Activated naive CD4-positive, alpha-beta T cell treated with anti-CD3 and anti-CD28 coated beads, Interleukin-2, amount 50 U/mL, for 72 hours (primary cell): Measurements from ENCODE around the gene ZNF865. TPM values are rescaled to one million over a fixed set of nuclear protein-coding genes. Genes with fewer than 3 reads are reported as not detected.
"Not testable (repeated sequence)": the region's sequence is repeated elsewhere in the genome, so short reads cannot be mapped to it uniquely, and the experiment has no call there.

Source experiments
- ATAC-seq, 2 donors: fragments of 150-1000 bp; cut with Tn5 transposase; 2 replicates each; pipeline ENCODE4 v1.10.0; 2021; ENCODE audit warnings: mild to moderate bottlenecking in 2 of 2, moderate library complexity in 2 of 2
- DNase-seq, 2 donors: peaks; one replicate each; pipeline ENCODE4 v3.0.0; 2021 to 2022; ENCODE audit warnings: low spot score in 2 of 2
- H3K27ac Mint-ChIP-seq, 2 donors: one replicate each; pipeline ENCODE4 v1.8.0; 2022; ENCODE audit warnings: mild to moderate bottlenecking in 2 of 2, mixed read lengths in 2 of 2
- H3K36me3 Mint-ChIP-seq, 2 donors: one replicate each; pipeline ENCODE4 v1.8.0; 2022; ENCODE audit warnings: mixed read lengths in 2 of 2
- H3K9me3 Mint-ChIP-seq, 2 donors: one replicate each; pipeline ENCODE4 v1.8.0; 2022; ENCODE audit warnings: mixed read lengths in 2 of 2
- total RNA-seq, 2 donors: library from RNA; stranded (reverse); gene quantifications; one replicate each; pipeline ENCODE4 v1.2.3, GENCODE V29; 2022

Gene ZNF865
- total RNA-seq: 10 to 100 TPM; 13.7 to 15.5 TPM

DNA sequence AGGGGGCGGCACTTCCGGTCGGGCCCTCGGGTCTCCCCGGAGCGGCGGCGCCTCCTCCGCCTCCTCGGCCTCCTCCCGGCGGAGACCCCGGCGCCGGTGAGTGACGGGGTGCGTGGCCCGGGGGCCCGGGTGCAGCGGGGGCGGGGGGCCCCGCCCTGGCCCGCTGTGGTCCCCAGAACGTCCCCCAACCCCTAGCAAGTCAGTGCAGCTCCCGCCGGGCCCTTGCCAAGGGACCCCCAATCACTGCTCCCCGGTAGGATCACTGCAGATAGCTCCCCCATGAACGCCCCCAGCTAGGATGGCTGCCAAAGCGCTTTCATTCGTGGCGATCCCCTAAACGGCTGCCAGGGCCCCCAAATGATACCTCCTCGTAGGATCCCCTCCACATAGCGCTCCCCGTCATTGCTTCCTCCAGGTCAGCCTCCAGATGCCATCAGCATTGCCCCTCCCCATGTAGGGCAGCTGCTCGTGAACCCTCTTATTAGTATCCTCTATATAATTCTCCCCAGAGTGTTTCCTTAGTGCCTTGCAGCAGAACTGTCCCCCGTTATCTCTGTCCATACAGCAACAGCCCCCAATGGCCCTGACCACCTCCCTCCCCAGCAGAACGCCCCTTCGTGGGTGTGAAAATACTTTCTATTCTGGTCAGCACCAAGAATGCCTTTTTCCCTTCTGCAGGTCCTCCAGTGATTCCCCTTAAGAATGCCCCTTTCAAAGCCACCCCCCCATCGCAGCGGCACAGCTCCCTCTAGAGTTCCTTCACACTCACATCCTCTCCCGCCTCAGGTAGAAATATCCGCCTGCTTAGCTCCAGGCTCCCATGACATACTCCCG lies at the start of gene ZNF865:
TSS of gene ZNF865 (plus strand) at position 11 of the 834 bp plus-strand sequence. CDS start 7,972 bp downstream, outside the sequence.
- ATAC-seq: peak; percentile 29 to 57
- Mint-ChIP-seq H3K27ac (peak within 1 kb of the TSS; percentile 90 to 96), H3K9me3 (no peaks in the 10 kb centered on the region), H3K36me3 (peaks cover 22 to 27% of the 10 kb centered on the region in 2 donors)
- peak; percentile 57 to 76 for DNase-seq

DNA sequence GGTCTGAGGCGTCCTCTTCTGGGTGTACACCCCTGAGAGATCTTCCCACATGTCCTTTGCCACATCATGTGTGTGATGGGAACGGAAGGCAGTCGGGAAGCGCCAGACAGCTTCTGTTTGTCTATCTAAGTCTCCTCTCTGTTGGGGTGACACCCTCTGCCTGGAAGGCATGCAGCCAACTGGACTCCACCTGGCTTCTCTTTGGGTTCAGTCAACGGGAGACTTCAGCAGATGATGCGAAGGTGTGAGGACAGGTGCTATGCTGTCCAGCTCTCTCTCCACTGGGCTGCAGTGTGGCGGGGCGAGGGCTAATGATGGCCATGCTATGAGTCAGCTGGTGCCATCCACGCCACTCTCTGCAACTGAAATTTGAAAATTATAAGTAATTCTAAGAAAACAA lies 45.8 kb upstream of the ZNF865 start:
- no peak overlapping the region for H3K27ac Mint-ChIP-seq
- no peaks in the 10 kb centered on the region for H3K36me3 Mint-ChIP-seq
- H3K9me3 Mint-ChIP-seq: no peaks in the 10 kb centered on the region
- DNase-seq (no peak), ATAC-seq (no peak)

DNA sequence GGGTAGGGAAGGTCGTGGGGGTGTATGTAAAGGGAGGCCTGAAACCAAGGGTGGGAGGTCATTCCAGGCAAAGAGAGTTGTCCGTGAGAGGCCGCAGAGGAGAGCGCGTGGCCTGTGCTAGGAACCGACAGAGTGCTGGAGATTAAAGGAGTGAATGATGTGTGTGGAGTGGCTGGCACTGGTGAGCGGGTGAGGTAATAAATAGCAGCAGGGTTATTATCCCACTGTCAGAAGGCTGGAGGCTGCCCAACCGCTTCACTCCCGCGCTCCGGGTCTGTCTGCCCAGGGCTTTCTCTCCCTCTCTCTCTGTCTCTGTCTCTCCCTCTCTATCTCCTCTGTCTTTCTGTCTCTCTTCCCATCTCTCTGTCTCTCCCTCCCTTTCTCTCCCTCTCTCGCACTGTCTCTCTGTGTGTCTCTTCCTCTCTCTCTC lies 42.2 kb upstream of the ZNF865 start:
- Mint-ChIP-seq H3K27ac (no peak overlapping the region), H3K9me3 (no peaks in the 10 kb centered on the region), H3K36me3 (no peaks in the 10 kb centered on the region)
- ATAC-seq (no peak), DNase-seq (no peak)

DNA sequence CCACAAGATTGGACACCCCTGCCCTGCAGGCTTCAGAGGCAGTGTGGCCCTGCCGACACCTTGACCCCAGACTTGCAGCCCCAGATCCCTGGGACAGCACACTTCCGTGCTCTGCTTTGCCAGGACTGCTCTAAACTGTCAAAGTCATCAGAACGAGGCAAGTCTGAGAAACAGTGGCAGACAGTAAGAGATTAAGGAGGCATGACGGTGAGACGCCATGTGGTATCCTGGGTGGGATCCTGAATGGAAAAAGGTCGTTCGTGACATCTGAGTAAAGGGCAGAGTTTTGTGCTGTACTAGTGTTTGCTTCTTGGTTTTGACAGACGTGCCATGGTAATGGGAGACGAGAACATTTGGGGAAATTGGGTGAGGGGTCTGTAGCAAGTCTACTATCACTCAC lies 38.6 kb upstream of the ZNF865 start:
- no peaks in the 10 kb centered on the region for H3K9me3 Mint-ChIP-seq
- ATAC-seq (no peak), DNase-seq (no peak)
- H3K36me3 Mint-ChIP-seq: no peaks in the 10 kb centered on the region
- H3K27ac Mint-ChIP-seq: no peak overlapping the region

DNA sequence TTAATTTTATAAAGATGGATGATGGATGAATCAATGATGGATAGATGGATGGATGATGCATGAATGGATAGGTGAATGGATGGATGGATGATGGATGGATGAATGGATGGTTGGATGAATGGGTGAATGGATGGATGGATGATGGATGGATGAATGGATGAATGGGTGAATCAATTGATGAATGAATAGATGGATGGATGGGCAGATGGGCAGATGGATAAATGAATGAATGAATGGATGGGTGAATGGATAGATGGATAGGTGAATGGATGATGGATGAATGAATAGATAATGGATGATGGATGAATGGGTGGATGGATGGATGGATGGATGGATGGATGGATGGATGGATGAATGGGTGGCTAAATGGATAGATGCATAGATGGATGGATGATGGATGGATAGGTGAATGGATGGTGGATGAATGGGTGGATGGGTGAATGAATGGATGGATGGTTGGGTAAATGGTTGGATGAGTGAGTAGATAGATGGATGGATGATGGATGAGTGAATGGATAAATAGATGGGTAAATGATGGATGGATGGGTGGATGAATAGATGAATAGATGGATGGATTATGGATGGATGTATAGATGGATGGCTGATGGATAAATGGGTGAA lies 37.6 kb upstream of the ZNF865 start:
- ATAC-seq: no peak
- H3K27ac Mint-ChIP-seq: no peak overlapping the region
- H3K9me3 Mint-ChIP-seq: no peaks in the 10 kb centered on the region
- no peaks in the 10 kb centered on the region for H3K36me3 Mint-ChIP-seq
- no peak for DNase-seq

DNA sequence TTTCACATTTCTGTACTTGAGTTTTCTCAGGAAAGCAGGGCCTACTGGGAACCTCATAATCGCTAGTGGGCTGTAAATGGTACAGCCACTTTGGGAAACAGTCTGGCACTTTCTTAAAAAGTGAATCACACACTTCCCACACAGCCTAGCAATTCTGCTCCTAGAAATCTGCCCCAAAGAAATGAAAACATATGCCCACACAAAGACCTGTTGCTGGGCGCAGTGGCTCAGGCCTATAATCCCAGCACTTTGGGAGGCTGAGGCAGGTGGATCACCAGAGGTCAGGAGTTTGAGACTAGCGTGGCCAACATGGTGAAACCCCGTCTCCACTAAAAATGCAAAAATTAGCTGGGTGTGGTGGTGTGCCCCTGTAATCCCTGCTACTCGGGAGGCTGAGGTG lies 36.0 kb upstream of the ZNF865 start:
- H3K36me3 Mint-ChIP-seq, H3K27ac Mint-ChIP-seq, DNase-seq, H3K9me3 Mint-ChIP-seq, ATAC-seq: not testable (repeated sequence)

DNA sequence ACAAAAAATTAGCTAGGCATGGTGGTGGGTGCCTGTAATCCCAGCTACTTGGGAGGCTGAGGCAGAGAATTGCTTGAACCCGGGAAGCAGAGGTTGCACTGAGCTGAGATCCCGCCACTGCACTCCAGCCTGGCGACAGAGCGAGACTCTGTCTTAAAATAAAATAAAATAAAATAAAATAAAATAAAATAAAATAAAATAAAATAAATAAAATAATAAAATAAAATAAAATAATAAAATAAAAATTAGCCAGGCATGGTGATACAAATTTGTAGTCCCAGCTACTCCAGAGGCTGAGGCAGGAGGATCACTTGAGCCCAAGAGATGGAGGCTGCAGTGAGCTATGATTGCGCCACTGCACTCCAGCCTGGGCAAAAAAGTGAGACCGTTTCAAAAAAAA lies 31.5 kb upstream of the ZNF865 start:
- not testable (repeated sequence) for ATAC-seq, H3K9me3 Mint-ChIP-seq, H3K27ac Mint-ChIP-seq, DNase-seq
- peaks cover 0 to 12% of the 10 kb centered on the region in 2 donors for H3K36me3 Mint-ChIP-seq

DNA sequence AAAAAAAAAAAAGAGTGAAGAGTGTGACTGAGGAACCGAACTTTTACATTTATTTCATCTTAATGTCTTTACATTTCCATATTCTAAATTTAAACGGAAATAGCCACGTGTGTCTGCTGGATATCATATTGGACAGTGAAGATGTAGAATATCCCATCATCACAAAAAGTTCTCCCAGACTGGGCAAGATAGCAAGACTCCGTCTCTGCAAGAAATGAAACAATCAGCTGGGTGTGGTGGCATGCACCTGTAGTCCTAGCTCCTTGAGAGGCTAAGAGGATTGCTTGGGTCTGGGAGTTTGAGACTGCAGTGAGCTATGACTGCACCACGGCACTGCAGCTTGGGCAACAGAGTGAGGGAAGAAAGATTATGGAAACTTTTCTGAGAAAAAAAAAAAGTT lies 28.7 kb upstream of the ZNF865 start:
- H3K9me3 Mint-ChIP-seq: no peaks in the 10 kb centered on the region
- ATAC-seq (no peak), DNase-seq (no peak)
- H3K27ac Mint-ChIP-seq: no peak overlapping the region
- H3K36me3 Mint-ChIP-seq: peaks cover 8 to 19% of the 10 kb centered on the region in 2 donors

DNA sequence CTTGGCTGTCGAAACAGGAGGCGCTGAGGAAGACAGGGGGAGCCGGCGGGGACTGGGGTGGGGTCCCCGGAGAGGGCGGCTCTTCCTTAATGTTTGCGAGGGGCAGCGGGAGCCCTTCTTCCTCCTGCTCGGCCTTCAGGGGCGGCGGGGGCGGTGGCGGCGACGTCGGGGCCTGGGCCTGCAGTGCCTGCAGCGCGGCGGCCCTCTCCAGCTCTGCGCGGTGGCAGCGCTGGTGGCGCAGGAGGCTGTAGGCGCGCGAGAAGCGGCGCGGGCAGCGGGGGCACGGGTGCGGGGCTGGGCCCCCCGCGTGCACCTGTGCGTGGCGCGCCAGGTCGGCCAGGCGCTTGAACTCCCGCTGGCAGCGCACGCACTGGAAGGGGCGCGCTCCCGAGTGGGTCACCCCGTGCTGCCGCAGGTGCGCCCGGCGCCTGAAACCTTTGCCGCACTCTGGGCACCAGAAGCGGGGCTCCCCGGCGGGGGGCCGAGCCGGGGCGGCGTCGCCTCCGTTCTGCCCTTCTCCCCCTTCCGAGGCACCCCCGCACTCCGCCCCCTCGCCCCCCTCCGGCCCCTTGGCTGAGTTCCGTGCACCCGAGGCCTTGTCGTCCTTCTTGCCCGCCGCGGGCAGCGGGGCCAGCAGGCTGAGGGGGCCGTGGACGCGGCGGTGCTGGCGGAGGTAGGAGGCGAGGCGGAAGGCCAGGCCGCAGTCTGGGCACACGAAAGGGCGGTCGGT lies 27.3 kb upstream of the ZNF865 start:
- DNase-seq (no peak), ATAC-seq (no peak)
- Mint-ChIP-seq H3K36me3 (peaks cover 8 to 19% of the 10 kb centered on the region in 2 donors), H3K27ac (no peak overlapping the region), H3K9me3 (no peaks in the 10 kb centered on the region)

DNA sequence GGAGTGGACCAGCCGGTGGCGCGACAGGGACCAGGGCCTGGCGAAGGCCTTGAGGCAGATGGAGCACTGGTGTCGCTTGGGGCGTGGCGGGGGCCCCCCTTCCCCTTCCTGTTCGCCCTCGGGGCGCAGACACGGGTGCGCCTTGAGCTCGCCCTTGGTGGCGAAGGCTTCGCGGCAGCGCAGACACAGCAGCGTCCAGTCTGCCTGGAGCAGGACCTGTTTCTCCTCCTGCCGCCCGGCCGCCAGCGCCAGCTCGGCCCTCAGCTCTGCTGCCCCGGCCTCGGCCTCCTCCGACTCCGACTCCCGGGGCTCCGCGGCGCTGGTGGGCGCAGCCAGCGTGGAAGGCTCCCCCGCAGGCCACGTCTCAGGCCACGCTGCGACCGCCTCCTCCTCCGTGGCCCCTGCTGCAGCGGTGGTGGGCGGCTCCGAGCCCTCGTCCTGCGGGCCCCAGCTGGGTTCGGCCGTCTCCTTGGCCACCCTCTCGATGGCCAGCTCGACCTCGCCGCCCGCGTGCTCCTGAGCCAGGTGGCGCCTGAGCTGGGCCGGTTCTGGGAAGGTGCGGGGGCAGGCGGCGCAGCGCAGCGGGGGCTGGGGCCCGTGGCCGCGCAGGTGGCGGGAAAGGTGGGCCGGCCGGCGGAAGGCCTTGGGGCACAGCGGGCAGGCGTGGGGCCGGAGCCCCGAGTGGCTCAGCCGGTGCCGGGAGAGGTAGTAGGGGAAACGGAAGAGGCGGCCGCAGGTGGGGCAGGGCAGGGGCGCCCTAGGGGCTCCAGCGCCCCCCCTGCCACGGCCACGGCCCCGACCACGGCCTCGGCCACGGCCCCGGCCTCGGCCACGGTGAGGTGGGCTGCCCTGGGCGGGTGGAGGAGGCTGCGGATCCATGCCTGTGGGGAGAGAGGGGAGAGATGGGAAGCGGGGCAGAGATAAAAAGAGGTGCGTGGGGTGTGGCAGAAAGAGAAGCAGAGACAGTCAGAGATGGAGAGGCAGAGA lies 26.4 kb upstream of the ZNF865 start:
- DNase-seq (no peak), ATAC-seq (no peak)
- Mint-ChIP-seq H3K9me3 (no peaks in the 10 kb centered on the region), H3K27ac (peak overlapping the region in 1 of 2 donors; percentile 96), H3K36me3 (peaks cover 8 to 19% of the 10 kb centered on the region in 2 donors)

DNA sequence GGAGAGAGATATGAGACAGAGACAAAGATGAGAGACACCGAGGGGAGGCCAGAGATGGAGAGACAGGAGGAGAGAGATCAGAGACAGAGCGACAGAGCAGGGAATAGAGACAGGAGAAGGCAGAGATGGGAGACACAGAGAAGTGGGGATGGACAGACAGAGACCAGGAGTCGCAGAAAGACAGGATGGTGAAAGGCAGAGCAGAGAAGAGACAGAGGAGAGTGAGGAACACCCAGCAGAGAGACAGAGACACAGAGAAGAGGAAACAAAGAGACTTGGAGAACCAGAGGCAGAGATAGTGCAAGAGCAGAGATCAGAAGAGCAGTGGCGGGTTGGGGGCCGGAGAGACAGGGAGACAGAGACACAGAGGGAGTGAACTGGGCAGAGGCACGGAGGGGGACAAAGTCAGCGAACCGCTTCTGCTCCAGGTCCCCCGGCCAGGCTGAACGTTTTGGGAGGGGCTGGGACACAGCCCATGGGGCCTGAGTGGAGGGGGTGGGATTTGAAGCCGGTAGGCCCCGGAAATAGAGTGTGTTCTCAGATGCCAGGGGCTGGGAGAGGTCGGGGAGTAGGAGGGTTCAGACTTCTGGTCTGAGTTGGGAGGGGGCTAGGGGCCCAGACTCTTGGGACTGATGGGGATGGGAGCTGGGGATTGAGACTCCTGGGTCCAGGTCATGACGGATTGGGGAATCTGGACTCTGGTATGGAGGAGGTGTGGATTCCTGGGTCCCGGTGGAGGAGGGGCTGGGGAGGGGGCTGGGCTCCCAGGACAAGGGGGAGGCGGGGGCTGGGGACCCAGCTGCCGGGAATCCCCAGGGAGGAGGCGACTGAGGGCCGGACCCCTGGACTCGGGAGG lies 25.5 kb upstream of the ZNF865 start:
- ATAC-seq: peak; percentile 51 to 53
- H3K9me3 Mint-ChIP-seq: no peaks in the 10 kb centered on the region
- peaks cover 8 to 19% of the 10 kb centered on the region in 2 donors for H3K36me3 Mint-ChIP-seq
- H3K27ac Mint-ChIP-seq: peak overlapping the region; percentile 73 to 96
- no peak for DNase-seq

DNA sequence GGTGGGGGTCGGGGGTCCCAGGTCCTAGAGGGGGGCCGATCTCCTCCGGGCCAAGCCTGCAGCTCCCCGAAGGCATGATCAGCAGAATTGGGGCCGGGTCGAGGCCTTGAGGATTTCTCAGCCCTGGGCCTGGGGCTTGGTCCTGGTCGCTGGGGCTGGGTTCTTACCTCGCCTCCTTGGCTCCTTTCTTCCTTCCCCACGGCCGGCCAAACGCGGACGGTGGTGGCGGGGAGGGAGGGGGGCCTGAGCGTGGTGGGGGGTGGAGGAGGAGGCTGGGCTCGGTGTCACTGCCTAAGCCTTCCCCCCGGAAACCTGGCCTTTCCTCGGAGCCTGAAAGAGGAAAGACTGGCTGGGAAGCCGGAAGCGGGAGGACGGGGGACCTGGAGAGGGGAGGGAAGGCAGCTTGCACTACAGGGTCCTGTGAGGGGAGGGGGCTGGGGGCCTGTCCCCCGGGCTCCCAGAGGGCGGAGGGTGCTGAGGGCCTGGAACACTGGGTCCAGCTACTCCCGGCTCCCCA lies 24.8 kb upstream of the ZNF865 start, which contains the start of gene ZNF579:
TSS of gene ZNF579 (minus strand) at position 221 of the 517 bp plus-strand sequence. CDS start 1,209 bp downstream, outside the sequence.
- peak; percentile 58 to 80 for DNase-seq
- peak; percentile 69 to 78 for ATAC-seq
- Mint-ChIP-seq H3K36me3 (peaks cover 8 to 19% of the 10 kb centered on the region in 2 donors), H3K27ac (peak within 1 kb of the TSS; percentile 77 to 96), H3K9me3 (no peaks in the 10 kb centered on the region)

DNA sequence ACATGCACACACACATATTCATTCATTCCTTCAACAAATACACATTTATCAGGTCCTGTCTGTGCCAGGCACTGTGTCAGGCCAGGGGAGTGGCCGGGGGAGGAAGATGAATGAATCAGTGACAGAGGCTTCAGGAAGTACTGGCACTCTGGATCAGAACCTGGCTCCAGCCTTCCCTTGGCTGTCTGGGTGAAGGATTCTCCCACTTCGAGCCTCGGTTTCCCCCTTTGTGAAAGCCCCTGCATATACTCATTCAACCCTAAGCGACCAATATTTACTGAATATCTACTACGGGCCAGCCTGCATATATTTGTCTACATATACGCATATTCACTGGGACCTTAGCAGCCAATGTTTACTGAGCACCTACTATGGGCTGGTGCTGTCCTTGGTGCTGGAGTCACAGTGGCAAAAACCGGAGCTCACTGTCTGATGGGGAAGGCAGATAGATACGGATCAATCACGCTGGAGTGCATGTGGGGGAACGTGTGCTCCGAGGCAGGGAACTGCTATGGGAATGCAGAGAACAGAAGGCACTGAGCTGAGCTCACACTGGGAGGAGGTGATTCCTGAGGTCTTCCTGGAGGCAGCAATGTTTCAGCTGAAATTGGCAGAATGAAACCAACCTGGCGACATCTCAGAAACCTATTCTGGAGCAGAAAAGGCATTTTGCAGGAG lies 24.2 kb upstream of the ZNF865 start:
- Mint-ChIP-seq H3K36me3 (peaks cover 8 to 19% of the 10 kb centered on the region in 2 donors), H3K9me3 (no peaks in the 10 kb centered on the region), H3K27ac (peak overlapping the region; percentile 38 to 96)
- ATAC-seq (no peak), DNase-seq (no peak)

DNA sequence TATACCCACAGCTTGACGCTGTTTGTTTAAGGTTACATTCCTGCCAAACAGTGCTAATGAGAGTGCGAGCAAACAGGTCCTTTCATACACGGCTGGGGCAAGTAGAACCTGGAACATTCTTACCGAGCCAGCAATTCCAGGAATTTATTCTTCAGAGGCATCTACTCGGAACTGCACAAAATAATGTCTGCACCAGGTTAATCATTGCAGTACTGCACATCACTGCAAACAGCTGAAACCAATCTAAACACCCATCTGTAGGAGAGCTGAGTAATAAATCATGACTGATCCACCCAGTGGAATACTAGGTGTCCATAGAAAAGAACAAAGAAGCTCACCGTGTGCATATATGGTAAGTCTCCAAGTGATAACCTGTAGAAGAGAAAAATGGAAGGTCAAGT lies 23.6 kb upstream of the ZNF865 start:
- Mint-ChIP-seq H3K27ac (peak overlapping the region in 1 of 2 donors; percentile 96), H3K36me3 (peaks cover 8 to 16% of the 10 kb centered on the region in 2 donors), H3K9me3 (no peaks in the 10 kb centered on the region)
- DNase-seq (no peak), ATAC-seq (no peak)
